Epithelial cell of proximal tubule (primary cell): Measurements from ENCODE around the gene MELTF. TPM values are rescaled to one million over a fixed set of nuclear protein-coding genes. Genes with fewer than 3 reads are reported as not detected.

Source experiments
- DNase-seq: peaks from one replicate; pipeline ENCODE4 v3.0.0-alpha.2; 2011; ENCODE audit warnings: low read depth
- H3K4me3 ChIP-seq: 2 replicates; pipeline ENCODE4 v1.5.1; 2011; ENCODE audit warnings: low read depth, mild to moderate bottlenecking, low read length
- CTCF ChIP-seq: conservative IDR thresholded peaks from 2 replicates; pipeline ENCODE4 v1.5.1; 2012; ENCODE audit warnings: low read depth, mild to moderate bottlenecking, low read length
- total RNA-seq: library from RNA; depleted of rRNA; stranded (reverse); fragments of >200 nt; gene quantifications from 2 replicates; pipeline ENCODE4 v1.2.3, GENCODE V29; 2015

The MELTF gene
- total RNA-seq, 1 donor from 2014 or later: 26.9 TPM

- no peak for TF ChIP-seq CTCF
- no peak overlapping the region for H3K4me3 ChIP-seq
- peak; percentile 95 for DNase-seq
Observed at GRCh38 chr3:197031315-197032285, 2.0 kb upstream of the MELTF start.

- H3K4me3 ChIP-seq: no peak overlapping the region
- DNase-seq: no peak
- no peak for TF ChIP-seq CTCF
Observed at GRCh38 chr3:197030379-197031314, 1.0 kb upstream of the MELTF start.

GRCh38 chr3:197028728-197029510 lies 698 bp downstream of the MELTF start:
- H3K4me3 ChIP-seq: peak overlapping the region; percentile 49
- no peak for TF ChIP-seq CTCF
- no peak for DNase-seq

GRCh38 chr3:197027896-197028727 lies 1.5 kb downstream of the MELTF start:
- no peak overlapping the region for H3K4me3 ChIP-seq
- DNase-seq: no peak
- no peak for TF ChIP-seq CTCF

GRCh38 chr3:197027151-197027895 lies 2.3 kb downstream of the MELTF start:
- no peak for TF ChIP-seq CTCF
- H3K4me3 ChIP-seq: no peak overlapping the region
- DNase-seq: no peak
